MM.1S (cell line): Measurements from ENCODE around the gene DNM1.

ENCODE experiments used
- CTCF ChIP-seq: fragments of 300-600 bp; sonication (generic); IDR thresholded peaks from 2 replicates; pipeline ENCODE4 v1.5.1; 2016; ENCODE audit warnings: antibody characterized with exemption, low read length, mixed read lengths
- EZH2 ChIP-seq: fragments of 300-600 bp; sonication (generic); optimal IDR thresholded peaks from 2 replicates; pipeline ENCODE3; 2017; ENCODE audit warnings: low read depth, mild to moderate bottlenecking, antibody characterized with exemption, low read length, mixed read lengths

- TF ChIP-seq CTCF (no peak), EZH2 (no peak)
These were observed 11.7 kb downstream of the DNM1 start for GRCh38 chr9:128214571-128215490.
